GM12873 (cell line): ENCODE data around the gene CELF3.

Experiments
- TF ChIP-seq, protein P1 (sequence below): IDR thresholded peaks from 2 replicates; pipeline ENCODE4 v1.5.1; 2012; ENCODE audit warnings: low read depth, mild to moderate bottlenecking, moderate library complexity, low read length, control low read depth; ENCODE audit not compliant: insufficient read depth; ENCODE audit errors: missing control alignments

Gene CELF3

DNA sequence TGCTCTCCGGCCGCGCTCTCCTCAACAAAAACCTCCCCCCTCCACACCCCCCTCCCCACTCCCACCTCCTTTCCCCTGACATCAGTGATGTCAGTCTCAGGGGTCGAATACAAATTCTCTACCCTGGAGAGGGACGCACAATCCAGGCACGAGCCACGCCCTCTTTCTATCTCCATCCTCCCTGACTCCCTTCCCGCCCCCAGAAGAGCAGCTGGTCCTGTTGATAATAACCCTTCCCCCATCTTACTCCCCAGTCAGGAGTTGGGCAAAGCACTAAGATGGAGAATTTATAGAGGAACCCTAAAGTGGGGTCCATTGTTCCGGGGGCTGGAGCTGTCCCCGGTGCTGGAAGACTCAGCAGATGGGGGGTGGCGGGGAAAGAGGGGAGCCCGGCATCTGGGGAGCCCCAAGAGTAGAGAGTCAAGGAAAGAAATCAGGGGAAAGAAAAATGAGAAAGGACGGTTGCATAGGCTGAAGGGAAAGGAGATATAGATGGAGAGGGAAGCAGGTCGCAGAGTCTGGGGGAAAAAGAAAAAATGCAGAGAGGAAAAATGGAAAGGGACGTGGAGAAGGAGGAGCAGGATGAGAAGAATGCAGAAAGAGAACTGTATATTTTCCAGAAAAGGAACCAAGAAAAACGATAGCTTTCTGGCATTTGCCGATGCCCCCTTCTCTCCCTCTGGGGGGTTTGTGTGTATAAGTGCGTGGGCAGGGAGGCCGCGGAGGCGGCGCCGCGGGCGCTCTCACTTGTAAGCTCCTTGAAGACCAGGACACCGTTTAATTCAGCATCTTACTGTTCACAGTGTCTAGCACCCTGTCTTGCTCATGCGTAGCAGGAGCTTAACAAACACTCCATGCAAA is at the start of gene CELF3:
TSS of gene CELF3 (minus strand) at position 33 of the 861 bp plus-strand sequence. CDS start 783 bp downstream, outside the sequence.
- TF ChIP-seq, protein P1, sequence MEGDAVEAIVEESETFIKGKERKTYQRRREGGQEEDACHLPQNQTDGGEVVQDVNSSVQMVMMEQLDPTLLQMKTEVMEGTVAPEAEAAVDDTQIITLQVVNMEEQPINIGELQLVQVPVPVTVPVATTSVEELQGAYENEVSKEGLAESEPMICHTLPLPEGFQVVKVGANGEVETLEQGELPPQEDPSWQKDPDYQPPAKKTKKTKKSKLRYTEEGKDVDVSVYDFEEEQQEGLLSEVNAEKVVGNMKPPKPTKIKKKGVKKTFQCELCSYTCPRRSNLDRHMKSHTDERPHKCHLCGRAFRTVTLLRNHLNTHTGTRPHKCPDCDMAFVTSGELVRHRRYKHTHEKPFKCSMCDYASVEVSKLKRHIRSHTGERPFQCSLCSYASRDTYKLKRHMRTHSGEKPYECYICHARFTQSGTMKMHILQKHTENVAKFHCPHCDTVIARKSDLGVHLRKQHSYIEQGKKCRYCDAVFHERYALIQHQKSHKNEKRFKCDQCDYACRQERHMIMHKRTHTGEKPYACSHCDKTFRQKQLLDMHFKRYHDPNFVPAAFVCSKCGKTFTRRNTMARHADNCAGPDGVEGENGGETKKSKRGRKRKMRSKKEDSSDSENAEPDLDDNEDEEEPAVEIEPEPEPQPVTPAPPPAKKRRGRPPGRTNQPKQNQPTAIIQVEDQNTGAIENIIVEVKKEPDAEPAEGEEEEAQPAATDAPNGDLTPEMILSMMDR: no peak

GRCh38 chr1:151763990-151764389 is 47.4 kb upstream of the CELF3 start:
- TF ChIP-seq, protein P1: no peak

- TF ChIP-seq, protein P1: no peak
Measured at GRCh38 chr1:151762941-151763921, 46.6 kb upstream of the CELF3 start, which contains the start of gene MRPL9. MRPL9 (minus strand) TSS chr1:151763496; CDS start chr1:151763479, 17 bp downstream.

DNA sequence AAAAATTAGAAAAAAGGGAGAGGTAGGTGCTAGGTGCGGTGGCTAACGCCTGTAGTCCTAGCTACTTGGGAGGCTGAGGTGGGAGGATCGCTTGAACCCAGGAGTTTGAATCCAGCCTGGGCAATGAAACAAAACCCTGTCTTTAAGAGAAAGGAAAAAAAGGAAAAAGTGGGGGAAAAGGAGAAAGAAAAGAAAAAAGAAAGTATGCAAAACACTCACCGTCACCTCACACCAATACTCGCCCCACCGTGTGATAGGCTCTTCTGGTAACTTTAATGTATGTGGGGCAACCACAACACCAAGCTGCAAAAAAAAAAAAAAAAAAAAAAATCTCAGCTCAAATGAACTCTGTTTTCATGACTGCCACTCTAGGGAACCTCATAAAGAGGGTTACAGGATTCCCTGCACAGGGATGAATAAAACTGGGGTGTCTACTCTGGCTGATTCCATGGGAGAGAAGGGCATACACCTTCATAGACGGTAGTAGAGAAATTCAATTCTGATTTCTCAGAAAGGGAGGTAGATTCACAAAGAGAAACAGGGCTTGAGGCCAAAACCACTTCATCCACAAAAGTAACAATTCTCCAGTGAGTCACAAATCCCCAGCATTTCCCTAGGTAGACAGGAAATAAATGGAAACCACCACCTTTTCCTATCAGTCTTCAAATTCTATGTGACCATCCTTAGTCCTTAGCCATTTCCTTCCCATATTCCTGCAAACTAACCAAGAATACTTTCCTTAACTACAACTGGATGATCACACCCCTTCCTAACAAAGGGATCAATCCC is 44.2 kb upstream of the CELF3 start:
- TF ChIP-seq, protein P1: no peak

GRCh38 chr1:151759241-151759640 is 42.6 kb upstream of the CELF3 start:
- TF ChIP-seq, protein P1: no peak

GRCh38 chr1:151756291-151756690 is 39.7 kb upstream of the CELF3 start:
- TF ChIP-seq, protein P1: no peak

GRCh38 chr1:151741516-151741915 is 24.9 kb upstream of the CELF3 start:
- TF ChIP-seq, protein P1: no peak
